GM21825 (cell line): ENCODE measurements around the gene ITPRIP.

Source experiments
- ATAC-seq: cut with Tn5 transposase; IDR thresholded peaks from one replicate; pipeline ENCODE4 v1.9.1; 2021; ENCODE audit warnings: mild to moderate bottlenecking, moderate library complexity; ENCODE audit not compliant: unreplicated experiment

Gene ITPRIP

DNA sequence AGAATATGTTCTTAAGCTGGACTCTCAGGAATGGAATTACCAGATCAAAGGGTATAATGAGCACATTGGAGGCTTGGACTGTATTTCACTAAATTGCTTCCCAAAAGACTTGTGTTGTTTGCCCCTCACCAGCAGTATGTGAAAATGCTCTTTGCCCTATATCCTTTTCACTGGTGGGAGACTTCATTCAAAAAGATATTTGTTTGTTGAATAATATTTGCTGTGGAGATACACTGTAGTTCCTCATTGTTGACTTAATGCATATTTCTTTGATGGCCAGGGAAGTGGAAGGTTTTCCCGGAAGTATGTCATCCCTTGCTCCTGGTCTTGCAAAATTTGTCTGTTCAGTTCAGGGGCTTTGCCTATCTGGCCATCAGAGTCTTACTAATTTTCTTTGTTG is 49.9 kb downstream of the ITPRIP start:
- no peak for ATAC-seq

DNA sequence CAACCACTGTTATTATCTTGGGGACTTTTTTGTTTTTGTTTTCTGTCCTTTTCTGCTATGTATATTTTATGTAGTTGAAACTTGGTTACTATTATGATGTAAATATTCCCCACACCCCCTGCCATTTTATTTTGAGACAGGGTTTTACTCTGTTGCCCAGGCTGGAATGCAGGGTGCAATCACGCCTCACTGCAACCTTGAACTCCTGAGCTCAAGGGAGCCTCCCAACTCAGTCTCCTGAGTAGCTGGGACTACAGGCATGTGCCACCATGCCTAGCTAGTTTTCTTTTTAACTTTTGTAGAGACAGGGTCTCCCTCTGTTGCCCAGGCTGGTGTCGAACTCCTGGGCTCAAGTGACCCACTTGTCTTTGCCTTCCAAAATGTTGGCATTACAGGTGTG is 51.3 kb downstream of the ITPRIP start:
- no peak for ATAC-seq

DNA sequence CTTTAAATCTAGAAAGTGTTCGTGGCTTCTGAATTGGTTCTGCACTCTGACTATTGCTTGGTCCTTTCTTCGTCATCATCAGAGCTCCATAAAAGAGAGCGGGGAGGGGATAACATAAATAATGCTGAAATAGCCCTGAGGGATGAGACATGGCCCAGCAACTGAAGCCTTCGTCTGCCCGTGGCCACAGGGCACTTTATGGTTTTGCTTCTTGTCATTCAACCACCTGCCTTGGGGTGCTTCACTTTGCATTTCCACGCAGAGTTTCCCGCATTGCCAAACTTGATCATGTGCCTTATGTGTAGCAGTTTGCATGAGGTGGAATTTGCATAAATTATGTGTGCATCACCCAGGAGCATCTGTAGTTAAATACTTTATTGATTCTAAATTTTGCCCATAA is 53.4 kb downstream of the ITPRIP start:
- no peak for ATAC-seq

DNA sequence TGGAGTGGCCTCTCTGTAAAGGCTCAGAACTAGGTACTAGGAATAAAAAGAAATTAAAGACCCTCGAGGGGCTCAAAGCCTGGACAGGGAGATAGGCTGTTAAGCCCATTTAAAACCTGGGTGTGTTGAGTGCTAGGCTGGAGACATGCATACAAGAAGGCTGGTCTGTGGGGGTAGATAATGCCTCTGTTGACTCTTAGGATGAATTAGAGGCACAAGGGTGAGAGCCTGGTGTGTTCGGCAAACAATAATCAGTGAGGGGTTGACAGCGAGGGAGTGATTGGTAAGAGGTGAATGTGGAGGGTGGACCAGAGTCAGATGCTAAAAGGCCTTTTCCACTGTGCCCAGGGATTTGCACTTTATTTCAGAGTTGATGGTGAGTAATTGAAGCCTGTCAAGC is 56.6 kb downstream of the ITPRIP start:
- ATAC-seq, result no peak

DNA sequence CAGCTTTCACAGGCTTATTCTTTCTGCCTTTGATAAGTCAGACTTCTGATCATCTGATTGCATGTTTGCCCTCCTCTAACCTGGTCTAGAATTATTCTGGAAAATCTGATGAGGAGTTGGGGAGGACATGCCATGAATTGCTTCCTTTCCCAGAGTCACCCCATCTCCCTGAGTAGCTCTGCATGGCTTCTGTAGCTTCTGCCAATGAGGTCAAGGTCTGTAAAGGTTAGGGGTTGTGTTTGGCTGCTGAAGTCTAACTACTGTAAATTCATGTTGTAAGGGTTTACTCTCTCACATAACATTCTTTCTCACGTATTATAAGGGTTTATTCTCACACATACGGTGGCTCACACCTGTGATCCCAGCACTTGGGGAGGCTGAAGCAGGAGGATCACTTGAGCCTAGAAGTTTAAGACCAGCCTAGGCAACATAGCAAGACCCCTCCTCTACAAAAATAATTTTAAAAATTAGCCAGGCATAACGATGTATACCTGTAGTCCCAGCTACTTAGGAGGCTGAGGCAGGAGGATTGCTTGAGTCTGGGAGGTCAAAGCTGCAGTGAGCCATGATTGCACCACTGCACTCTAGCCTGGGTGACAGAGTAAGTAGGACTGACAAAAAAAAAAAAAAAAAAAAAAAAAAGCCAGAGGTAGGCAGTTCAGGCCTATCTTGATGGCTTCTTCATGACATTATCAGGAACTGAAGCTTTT is 58.6 kb downstream of the ITPRIP start:
- no peak for ATAC-seq

DNA sequence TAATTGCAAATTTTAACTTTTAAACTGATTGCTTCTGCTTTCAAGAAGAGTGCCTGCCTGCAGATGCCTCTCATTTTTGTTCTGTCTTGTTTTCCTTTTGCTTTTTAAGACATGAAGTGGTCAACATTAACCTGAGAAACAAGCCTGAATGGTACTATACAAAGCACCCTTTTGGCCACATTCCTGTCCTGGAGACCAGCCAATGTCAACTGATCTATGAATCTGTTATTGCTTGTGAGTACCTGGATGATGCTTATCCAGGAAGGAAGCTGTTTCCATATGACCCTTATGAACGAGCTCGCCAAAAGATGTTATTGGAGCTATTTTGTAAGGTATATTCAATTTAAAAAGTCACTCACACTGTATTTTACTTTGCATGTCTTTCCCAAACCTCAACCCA is 60.5 kb downstream of the ITPRIP start:
- ATAC-seq, result no peak

DNA sequence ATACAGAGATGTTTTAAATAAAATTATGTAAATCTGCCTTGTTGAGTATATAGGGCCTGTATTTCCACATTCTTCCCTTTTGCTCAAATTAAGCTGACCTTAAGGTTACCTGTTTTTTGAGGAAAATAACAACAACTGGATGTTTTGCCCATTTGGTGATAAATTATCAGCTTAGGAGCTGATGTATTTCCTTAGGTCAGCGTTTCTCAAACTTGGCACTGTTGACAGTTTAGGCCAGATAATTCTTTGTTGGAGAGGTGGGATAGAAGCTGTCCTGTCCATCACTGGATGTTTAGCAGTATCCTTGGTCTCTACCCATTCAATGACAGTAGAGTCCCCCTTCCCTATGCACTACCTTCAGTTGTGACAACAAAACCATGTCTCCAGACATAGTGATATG is 62.1 kb downstream of the ITPRIP start:
- no peak for ATAC-seq

DNA sequence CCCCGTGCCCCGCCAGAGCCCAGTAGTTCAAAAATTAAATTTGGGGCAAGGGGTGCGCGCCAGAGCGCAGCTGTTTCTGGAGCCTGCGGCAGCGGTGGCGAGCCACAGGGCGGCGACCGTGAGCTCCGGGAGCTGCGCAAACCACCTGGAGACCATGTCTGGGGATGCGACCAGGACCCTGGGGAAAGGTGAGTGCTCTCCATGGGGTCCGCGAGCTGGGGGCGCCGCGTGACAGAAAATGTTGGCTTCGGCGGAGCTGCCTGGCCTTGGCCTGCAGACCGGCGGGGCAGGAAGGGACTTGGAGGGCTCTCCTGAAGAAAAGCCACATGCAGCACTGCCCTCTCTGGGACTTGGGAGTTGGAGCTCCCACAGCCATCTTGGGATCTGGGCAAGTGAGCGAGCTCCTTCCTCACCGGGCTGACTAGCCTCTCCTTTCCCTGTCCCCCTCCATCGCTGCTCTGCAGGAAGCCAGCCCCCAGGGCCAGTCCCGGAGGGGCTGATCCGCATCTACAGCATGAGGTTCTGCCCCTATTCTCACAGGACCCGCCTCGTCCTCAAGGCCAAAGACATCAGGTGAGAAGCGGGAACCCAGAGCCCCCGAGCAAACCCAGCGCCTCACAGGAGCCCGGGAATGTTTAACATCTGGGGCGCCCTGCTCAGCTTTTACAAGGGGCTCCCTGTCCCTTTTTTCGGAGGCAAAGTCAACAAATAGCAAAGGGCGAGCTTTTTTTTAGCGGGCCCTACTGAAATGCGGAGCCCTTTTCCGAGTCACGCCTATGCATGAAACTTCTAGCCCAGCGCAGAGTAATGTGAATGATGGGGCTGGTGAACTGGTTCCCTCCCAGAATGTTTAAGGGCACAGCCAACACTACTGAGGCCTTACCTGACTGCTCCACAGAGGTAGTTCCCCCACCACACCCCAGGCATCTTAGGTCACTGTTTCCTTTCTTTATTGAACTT is 63.2 kb downstream of the ITPRIP start:
- ATAC-seq, result peak; percentile 81

DNA sequence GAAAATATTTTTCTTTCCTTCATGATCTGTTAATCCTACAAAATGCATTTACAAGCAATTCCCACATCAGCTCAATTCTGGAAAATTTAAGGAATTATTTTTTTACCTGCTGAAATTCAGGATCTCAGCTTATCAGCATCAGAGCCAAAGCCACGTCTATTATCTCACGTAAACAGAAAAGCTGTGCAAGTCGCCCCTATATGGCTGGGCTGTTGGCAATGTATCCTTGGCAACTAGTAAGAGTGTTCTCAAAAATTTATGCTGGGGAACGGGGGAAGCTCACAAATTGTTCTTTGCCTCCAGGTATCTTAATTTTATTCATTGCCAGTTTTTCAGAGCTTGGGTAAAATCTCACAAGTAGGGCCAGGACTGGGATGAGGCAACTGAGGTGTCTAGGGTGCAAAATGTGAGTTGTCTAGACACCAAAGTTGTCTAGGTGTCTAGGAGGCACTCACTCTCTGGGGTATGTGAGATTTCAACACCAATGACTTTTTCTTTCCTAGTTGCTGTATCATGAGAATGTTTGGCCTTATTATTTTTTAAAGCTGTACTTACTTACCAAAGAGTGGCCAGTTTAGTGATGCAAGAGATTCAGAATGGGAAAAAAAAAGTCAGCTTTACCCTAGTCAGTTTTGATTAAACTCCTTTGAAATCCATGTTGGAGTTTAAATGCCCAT is 64.2 kb downstream of the ITPRIP start:
- no peak for ATAC-seq

DNA sequence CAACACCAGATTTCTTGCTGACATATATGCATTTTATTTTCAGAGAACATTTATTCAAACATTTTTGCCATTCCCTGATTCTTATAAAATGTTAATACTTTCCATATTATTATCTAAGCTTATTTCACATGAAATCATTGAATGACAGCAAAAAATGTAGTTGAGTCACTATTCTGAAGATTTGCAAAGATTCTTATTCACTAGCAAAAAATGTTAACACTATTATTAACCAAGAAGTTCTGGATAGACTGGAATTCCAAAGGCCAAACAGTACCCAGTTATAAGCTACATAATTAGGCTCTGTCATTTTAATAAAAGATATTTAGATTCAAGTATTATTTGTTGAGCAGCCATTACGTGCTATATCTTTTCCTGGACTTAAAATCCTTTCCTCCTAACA is 65.0 kb downstream of the ITPRIP start:
- ATAC-seq, result no peak

DNA sequence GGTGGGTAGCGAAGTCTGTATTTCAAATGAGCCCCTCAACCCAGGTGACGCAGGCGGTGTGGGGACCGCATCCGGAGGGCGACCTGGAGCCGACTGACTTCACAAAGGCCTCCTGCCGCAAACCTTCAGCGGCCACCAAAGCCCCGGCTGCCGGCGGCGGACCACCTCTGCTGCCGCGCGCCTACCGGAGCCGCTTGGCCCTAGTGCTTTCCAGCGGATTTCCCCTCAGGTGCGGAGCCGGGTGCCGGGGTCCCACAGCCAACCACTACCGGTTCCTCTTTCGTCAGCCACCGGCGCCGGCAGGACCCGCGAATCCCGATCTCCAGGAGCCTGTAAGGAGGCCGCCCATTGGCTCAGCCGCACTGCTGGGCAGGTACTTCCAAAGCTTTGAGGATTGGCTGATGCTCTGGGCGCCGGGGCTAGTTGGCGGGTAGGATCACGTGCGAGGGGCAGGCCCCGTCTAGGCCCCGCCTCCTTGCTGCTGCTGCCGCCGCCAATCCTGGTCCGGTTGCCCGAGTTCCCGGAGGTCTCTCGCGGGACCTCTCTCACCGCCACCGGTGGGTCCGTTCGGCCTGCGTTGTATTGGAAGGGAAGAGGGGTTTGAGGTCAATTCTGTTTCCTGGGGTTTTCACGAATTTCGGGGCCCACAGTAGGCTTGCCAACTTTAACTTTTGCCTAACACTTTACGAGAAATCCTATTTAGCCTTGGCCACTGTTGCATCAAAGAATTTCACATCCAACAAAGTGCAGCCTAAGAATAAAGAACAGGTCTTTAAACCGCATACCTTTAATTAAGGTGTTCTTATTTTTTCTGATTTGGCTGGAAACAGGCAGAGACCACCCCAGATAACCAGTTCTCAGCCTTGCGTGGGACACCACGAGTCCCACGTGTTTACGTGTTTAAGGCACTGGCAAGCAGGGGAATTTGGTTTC is 69.3 kb downstream of the ITPRIP start, which contains the start of gene GSTO2:
Gene GSTO2, plus strand, starts transcription at position 472 of the 933 bp plus-strand sequence. CDS start 5,732 bp downstream, outside the sequence.
- ATAC-seq, result peak; percentile 98

DNA sequence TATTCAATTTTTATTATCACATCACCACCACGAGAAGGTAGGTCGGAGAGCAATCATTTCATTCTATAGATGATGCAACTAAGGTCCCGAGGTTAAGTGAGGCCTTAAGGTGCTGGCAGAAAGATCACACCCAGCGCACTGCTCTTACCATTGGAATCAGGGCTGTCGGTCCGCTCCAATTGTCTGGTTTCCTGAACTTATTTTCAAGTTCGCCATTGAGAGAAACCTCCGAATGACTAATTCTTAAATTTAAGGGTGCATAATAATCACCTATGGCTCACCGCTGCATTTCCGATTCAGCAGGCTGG is 69.9 kb downstream of the ITPRIP start:
- ATAC-seq, result no peak

DNA sequence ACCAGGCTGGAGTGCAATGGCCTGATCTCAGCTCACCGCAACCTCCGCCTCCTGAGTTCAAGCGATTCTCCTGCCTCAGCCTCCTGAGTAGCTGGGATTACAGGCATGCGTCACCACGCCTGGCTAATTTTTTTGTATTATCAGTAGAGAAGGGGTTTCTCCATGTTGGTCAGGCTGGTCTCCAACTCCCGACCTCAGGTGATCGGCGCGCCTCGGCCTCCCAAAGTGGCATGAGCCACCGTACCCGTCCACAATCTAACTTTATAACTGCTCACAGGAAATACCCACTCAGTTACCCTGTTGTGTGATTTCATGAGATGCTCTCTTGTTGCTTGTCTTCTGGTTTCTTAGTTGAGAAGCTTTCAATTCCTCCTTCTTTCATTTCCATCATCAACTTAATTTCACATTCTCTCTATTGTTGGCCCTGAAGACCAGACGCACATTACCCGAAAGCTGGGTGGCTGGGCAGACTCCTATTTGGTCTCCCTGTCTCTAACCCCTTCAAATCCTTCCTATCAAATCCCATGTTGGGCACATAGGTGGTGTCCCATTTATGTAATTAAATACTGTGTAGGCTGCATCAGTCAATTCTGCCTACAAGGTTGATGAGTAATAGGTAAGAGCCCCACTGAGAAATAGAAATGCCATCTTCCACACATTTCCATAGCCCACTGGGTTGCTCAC is 70.4 kb downstream of the ITPRIP start:
- no peak for ATAC-seq

DNA sequence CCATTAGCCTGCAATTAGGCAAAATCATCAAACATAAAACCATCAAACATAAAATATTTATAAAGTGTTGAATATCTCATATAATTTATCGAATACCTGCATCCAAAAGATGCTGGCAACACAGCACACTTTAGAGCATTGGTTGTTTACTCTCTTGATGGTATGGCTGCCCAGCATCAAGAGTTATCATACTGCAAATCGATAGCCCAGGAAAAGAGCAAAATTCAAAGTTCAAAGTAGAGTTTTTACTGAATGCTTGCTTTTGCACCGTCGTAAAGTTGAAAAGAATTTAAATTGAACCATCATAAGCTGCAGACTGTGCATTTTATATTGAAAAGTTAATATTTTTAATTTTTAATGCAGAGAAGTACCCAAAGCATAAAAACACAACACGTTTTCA is 73.5 kb downstream of the ITPRIP start:
- no peak for ATAC-seq

DNA sequence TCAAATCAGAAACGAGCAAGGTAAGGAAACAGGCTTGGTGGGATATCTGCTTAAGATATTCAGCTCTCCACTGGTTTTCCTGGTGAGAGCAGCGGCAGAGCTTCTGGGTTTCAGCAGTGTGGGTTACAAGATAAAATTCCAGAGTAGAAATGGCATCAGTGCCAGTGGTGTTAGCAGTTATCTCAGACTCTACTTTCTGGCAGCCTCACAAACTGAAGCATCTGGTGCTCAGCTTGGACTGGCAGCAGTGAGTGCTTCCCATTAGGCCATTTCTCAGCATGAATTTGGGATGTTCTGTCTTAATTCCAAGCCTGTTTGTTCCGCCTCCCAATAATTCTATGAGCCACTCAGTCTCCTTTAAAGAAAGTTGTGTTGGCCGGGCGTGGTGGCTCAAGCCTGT is 76.2 kb downstream of the ITPRIP start:
- ATAC-seq, result no peak

DNA sequence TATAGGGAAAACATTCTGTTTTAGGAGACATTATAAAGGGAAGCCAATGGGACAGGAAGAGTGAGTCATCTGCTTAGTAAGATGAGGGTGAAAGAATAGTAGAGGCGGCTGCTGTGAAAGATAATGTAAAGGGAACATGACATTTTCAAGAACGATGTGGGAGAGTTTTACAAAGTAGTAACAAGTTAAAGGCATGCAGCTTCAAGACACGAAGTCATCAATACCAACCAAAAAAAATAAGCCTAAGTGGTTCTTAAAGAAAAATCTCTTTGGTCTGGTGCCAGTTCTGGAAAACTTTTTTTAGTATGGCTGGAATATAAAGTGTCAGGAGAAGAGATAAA is 77.5 kb downstream of the ITPRIP start:
- no peak for ATAC-seq

DNA sequence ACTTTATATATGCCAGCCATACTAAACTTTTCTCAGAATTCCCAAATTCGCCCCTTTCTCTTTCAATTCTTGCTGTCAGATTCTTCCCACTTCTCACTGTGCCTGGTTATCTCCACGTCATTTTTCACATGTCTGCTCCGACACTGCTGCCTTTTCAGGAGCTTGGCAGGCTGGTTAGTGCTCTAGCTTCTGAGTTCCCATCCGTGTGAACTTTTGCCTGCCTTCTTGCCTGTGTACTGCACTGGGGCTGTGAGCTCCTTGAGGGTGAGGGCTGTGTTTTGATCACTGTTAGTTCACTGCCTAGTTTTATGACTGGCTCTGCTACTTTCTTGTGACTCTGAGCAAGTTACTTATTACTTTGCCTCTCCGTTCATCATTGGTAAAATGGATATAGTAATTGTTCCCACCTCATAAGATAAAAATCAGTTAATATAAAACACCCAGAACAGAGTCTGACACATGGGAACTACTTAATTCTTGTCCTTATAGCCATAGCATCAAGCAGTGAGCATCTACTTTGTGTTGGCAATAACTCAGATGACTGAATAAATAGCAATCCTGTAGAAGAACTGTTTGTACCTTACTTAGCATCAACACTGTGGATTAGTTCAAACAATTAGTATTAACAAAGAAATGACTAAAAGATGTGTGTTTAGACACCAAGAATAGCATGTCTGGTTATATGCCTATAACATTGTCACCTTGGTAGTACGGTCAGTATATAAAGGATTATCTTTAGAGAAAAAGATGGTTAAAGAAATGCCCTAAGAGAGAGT is 78.1 kb downstream of the ITPRIP start:
- no peak for ATAC-seq
